NCI-H187 treated with DMSO at 0.1 percent for 48 hours (cell line): Measurements from ENCODE around the gene KIAA1549.
"Not testable (repeated sequence)": the region's sequence is repeated elsewhere in the genome, so short reads cannot be mapped to it uniquely, and the experiment has no call there.

Source experiments
- DNase-seq: peaks from one replicate; lab custom pipeline; 2025; lab: John Stamatoyannopoulos, UW

KIAA1549 gene

DNA sequence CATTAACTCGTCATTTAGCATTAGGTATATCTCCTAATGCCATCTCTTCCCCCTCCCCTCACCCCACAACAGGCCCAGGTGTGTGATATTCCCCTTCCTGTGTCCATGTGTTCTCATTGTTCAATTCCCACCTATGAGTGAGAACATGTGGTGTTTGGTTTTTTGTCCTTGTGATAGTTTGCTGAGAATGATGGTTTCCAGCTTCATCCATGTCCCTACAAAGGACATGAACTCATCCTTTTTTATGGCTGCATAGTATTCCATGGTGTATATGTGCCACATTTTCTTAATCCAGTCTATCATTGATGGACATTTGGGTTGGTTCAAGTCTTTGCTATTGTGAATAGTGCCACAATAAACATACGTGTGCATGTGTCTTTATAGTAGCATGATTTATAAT is 169.9 kb downstream of the KIAA1549 start:
- DNase-seq, result not testable (repeated sequence)

DNA sequence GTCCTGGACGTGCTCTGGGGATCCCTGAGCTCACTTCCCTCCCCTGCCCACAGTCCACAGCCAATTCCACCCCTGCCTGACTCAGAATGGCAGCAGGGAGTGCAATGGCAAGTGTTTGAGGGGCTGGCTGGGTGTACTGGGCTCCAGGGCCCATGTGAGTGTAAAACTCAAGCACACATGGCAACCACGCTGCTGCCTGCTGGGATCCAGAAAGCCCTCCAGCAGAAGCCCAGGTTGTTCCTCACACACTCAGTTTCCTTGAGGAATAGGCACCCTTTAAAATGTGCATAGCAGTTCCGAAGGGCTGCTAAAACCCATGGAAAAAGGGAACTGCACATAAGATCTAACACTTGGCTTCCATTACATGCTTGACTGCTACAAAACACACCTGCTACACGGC is 171.8 kb downstream of the KIAA1549 start:
- DNase-seq, result no peak

GRCh38 chr7:138804618-138805017 is 176.6 kb downstream of the KIAA1549 start:
- DNase-seq, result no peak

- no peak for DNase-seq
These were observed 178.5 kb downstream of the KIAA1549 start for GRCh38 chr7:138802706-138803105.

DNA sequence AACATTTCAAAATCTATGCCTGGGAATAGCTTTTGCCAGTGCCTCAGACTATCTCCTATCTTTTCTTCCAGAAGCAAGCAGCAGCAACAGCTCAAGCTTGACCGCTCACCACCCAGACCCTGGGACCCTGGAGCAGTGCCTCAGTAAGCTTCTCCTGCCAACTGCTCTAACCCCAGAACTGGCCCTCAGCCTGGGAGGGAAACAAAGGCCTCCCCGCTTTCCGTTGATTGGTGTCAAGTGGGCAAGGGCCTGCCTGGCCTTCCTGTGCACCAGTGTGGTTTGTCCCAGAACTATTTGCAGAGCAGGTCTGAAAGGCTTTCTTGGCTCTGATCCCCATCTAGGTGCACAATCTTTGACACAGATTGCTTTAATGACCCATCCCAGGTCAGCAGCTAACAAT is 179.9 kb downstream of the KIAA1549 start:
- no peak for DNase-seq

GRCh38 chr7:138799336-138800000 is 181.7 kb downstream of the KIAA1549 start:
- DNase-seq, result no peak

DNA sequence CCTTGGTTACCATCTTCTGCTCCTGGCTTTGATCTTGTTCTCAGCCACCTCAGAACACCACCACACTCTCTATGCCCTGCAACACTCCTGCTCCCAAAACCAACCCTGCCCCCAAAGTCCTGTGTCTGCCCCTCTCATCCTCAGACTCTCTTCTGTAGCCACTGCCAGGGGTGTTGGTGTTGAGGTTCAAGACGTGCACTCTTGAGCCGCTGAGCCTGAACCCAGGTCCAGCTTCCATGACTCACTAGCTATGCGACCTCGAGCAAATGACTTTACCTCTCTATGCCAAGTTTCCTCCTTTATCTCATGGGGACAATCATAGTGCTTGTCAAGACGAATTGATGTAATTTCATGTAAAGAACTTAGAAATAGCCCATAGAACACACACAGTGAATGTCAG is 182.4 kb downstream of the KIAA1549 start:
- DNase-seq, result no peak

DNA sequence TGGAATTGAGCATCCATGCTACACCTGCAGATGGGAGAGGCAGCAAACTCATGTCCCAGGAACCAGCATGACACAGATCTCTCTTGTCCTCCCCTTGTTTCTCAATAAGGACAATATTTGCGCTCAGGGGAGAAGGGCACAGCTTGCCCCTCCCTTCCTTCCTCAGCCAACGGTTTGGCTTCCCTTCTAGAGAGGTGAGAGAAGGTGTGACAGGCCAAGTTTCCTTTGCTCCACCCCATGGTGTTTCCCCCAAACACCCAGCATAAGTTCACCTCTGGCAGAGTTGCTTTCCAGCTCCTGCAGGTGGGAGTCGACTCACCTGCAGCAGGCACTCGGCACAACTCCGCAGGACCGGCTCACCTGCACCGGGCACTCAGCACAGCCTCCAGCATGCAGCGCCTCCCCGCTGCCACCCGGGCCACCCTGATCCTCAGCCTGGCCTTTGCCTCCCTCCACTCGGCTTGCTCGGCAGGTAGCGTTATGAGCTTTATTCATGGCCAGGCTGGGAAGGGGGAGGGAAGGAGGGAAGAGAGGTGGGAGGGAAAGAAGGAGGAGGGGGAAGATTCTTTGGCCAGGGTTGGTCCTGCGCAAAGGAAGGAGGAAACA is 183.4 kb downstream of the KIAA1549 start, which contains the start of the genes ATP6V0A4 and TMEM213:
Gene ATP6V0A4 (minus strand): TSS at position 482 of the 606 bp plus-strand sequence. CDS start 26,949 bp downstream, outside the sequence.
Gene TMEM213 (plus strand): TSS at position 280 of the 606 bp plus-strand sequence. CDS start 111 bp downstream, at position 391.
- DNase-seq, result no peak

DNA sequence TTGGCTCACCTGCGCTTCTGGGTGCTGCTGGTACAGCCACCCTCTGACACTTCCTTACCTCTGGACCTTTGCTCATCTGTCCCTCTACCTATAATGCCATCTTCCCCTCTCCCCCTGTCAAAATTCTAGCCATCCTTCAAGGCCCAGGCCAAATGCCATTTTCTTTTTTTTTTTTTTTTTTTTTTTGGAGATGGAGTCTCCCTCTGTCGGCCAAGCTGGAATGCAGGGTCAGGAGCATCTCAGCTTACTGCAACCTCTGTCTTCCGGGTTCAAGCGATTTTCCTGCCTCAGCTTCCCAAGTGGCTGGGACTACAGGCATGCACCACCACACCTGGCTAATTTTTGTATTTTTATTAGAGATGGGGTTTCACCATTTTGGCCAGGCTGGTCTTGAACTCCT is 184.1 kb downstream of the KIAA1549 start:
- not testable (repeated sequence) for DNase-seq

GRCh38 chr7:138796038-138796615 is 185.1 kb downstream of the KIAA1549 start:
- no peak for DNase-seq

DNA sequence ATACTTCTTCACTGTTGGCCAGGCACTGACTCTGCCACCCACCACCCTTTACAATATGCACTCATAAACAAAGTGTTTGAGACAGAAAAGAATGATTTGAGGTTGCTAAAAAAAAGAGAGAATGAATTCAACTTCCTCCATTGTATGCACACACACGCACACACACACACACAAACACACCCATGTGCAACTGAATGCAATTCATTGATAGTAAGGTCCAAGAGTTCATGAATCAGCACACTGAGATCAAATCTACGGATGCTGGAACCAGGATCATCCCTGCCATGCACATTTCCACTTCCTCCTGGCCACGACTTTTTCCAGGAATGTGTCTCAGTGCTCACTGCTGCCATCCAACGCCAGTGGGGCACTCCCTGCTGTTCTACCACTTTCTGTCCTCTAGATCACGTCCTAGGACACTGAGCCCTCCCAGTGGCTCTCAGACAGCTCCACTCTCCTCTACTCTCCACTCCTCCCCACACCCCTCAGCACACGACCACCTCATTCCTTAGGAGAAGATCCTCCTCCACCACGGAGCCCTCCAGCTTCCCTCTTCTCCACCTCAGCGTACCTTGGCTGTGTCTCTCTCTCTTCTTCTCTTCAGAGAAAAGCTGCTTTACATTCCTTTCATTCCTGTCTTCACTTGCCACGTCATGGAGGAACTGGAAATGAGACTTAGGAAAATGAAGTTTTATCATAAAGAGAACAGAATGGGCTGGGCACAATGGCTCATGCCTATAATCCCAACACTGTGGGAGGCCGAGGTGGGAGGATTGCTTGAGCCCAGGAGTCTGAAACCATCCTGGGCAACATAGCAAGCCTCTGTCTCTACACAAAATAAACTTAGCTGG is 195.4 kb downstream of the KIAA1549 start:
- no peak for DNase-seq

GRCh38 chr7:138784692-138785091 is 196.5 kb downstream of the KIAA1549 start:
- DNase-seq, result no peak
